GM12878 (cell line): ENCODE data around the gene MCM3. TPM values are rescaled to one million over a fixed set of nuclear protein-coding genes. Genes with fewer than 3 reads are reported as not detected.
A peak's percentile ranks its signal among the peaks of the same experiment; 100 is the strongest.

Experiments
- CTCF ChIP-seq, 3 experiments: IDR thresholded peaks in 2 of 3; conservative IDR thresholded peaks in 1 of 3; 2 replicates each; pipeline ENCODE4 v1.5.1; 2011; ENCODE audit warnings: low read depth in 3 of 3, low read length in 3 of 3, mild to moderate bottlenecking in 3 of 3, control low read depth in 2 of 3, moderate library complexity in 2 of 3, inconsistent platforms in 1 of 3, mixed read lengths in 1 of 3; ENCODE audit not compliant: control insufficient read depth in 2 of 3, insufficient read depth in 1 of 3; ENCODE audit errors: extremely low read depth in 1 of 3
- FOS ChIP-seq: IDR thresholded peaks from 3 replicates; pipeline ENCODE4 v1.6.1; 2011; ENCODE audit warnings: borderline replicate concordance; ENCODE audit not compliant: insufficient read length; ENCODE audit errors: extremely low read depth
- NR2C1 ChIP-seq: fragments of 450-650 bp; IDR thresholded peaks from 2 replicates; pipeline ENCODE4 v1.6.1; 2017; ENCODE audit warnings: antibody characterized with exemption, mild to moderate bottlenecking, moderate library complexity
- PAX8 ChIP-seq: fragments of 450-650 bp; IDR thresholded peaks from 2 replicates; pipeline ENCODE4 v1.6.1; 2017; ENCODE audit warnings: mild to moderate bottlenecking, moderate library complexity
- RAD21 ChIP-seq: IDR thresholded peaks from 2 replicates; pipeline ENCODE4 v1.6.1; 2011; ENCODE audit warnings: mild to moderate bottlenecking, low read depth, low read length, moderate library complexity; ENCODE audit not compliant: insufficient read depth
- SMARCA5 ChIP-seq: fragments of 450-650 bp; IDR thresholded peaks from 2 replicates; pipeline ENCODE4 v1.6.1; 2017; ENCODE audit warnings: mild to moderate bottlenecking
- SREBF2 ChIP-seq: IDR thresholded peaks from 2 replicates; pipeline ENCODE4 v1.6.1; 2012; ENCODE audit warnings: mild to moderate bottlenecking, low read length
- TAF1 ChIP-seq: IDR thresholded peaks from 2 replicates; pipeline ENCODE4 v1.6.1; 2011; ENCODE audit warnings: mild to moderate bottlenecking, low read depth, low read length, borderline replicate concordance
- TBL1XR1 ChIP-seq: IDR thresholded peaks from 2 replicates; pipeline ENCODE4 v1.6.1; 2012; ENCODE audit warnings: low read depth, low read length, improper control_type of control experiment
- TCF3 ChIP-seq: IDR thresholded peaks from 2 replicates; pipeline ENCODE4 v1.6.1; 2012; ENCODE audit warnings: low read depth, mild to moderate bottlenecking, low read length, borderline replicate concordance; ENCODE audit not compliant: insufficient read depth
- polyA plus RNA-seq, 11 experiments: library from polyadenylated mRNA; depleted of rRNA in 4 of 11; unstranded in 6 of 11; stranded (reverse) in 5 of 11; fragments of >200 nt; fragmentation: Nextera tagmentation in 4 of 11; fragmentation: Illumina TruSeq in 1 of 11; extraction: Ambion mirVana in 4 of 11; extraction: Trizol in 1 of 11; gene quantifications; 1 replicate in 1 of 11; 2 replicates in 10 of 11; pipeline versions ENCODE4 v1.2.1 to v1.2.3, GENCODE V29; 2011 to 2016; ENCODE audit warnings: inconsistent platforms in 2 of 11, missing spikeins in 2 of 11, low read depth in 1 of 11
- total RNA-seq, 4 experiments: library from RNA; depleted of rRNA in 3 of 4; stranded (reverse); fragments of >200 nt in 3 of 4; fragmentation: Illumina TruSeq in 1 of 4; extraction: Trizol in 1 of 4; gene quantifications; 2 replicates each; pipeline versions ENCODE4 v1.2.1 to v1.2.3, GENCODE V29; 2013 to 2021

MCM3 gene
- total and polyA plus RNA-seq, 10 of the 15 experiments (the other 5 are each of a cell fraction or from before 2014, with no cell fraction given): 74.1 to 265 (median 214) TPM

- TF ChIP-seq CTCF (IDR thresholded peaks at IDR 0.05 in 2 of 3, conservative IDR thresholded peaks at IDR 0.05 in 1 of 3; ENCODE audit: control insufficient read depth in 2 of 3, extremely low read depth in 1 of 3, insufficient read depth in 1 of 3, low read depth in 3 of 3, low read length in 3 of 3): peak in 2 of 3 experiments; percentile 14 to 28; a peak in 2 of 6 replicates
- TF ChIP-seq FOS: no peak
- TF ChIP-seq SREBF2: no peak
- TF ChIP-seq TBL1XR1: no peak
- no peak for TF ChIP-seq NR2C1
- TF ChIP-seq PAX8: 0 out of 2 replicates have a peak, but pooled peaks have one; percentile 27
- TF ChIP-seq TAF1: no peak
- peak; percentile 10; the same call in 1 of the 2 replicates for TF ChIP-seq RAD21
- no peak for TF ChIP-seq TCF3
- TF ChIP-seq SMARCA5: no peak
- TF ChIP-seq, all 136 proteins: peak for 11
These were observed 881 bp upstream of the MCM3 start (continued) for GRCh38 chr6:52285177-52286068.
